ENCODE results near the gene PRELP. TPM values are rescaled to one million over a fixed set of nuclear protein-coding genes. Genes with fewer than 3 reads are reported as not detected.

The PRELP gene
- total and polyA plus RNA-seq, 9 of the 15 experiments (the other 6 are each of a cell fraction or from before 2014, with no cell fraction given) = 0.04 TPM; not detected in 8

GRCh38 chr1:203461717-203462116, 13.9 kb upstream of the PRELP start (continued):
- TF ChIP-seq NCOR1 (IDR thresholded peaks at IDR 0.05) (no peak), BCLAF1 (IDR thresholded peaks at IDR 0.05; ENCODE audit: borderline replicate concordance in 1 of 2, control insufficient read depth in 1 of 2, low read depth in 2 of 2, low read length in 1 of 2) (no peak)

GRCh38 chr1:203462143-203462542, 13.5 kb upstream of the PRELP start:
- FAIRE-seq = no peak
- H3K36me3 ChIP-seq (ENCODE audit: control insufficient read depth, insufficient read depth, low read length) = no peaks in the 10 kb centered on the region
- no peaks in the 10 kb centered on the region for H3K9me3 ChIP-seq (replicated peaks; ENCODE audit: control insufficient read depth, insufficient read depth, low read depth, low read length)
- no peaks in the 10 kb centered on the region for H3K4me1 ChIP-seq (replicated peaks in 1 of 2; ENCODE audit: control insufficient read depth in 2 of 2, insufficient read depth in 2 of 2, low read length in 2 of 2)
- POLR2A ChIA-PET = interaction anchor here (1.0 kb wide), 1 partner anchor 12 kb away, joined by 5 read pairs; no protein-coding TSS in a partner anchor
- no peak overlapping the region for H2AFZ ChIP-seq (ENCODE audit: low read depth, low read length)
- 0% methylated on average over 1 of the region's 1 CpG for WGBS (ENCODE audit: insufficient coverage, low coverage, missing lambda C conversion rate)
- no TSS peak for BruUV-seq (replicated peaks)
- H3K9ac ChIP-seq (ENCODE audit: insufficient read depth in 1 of 2, low read depth in 2 of 2, low read length in 2 of 2) = no peak overlapping the region
- H3K4me2 ChIP-seq (ENCODE audit: insufficient read depth, low read length) = no peak overlapping the region
- H3K79me2 ChIP-seq (ENCODE audit: control insufficient read depth, insufficient read depth, low read length) = no peaks in the 10 kb centered on the region
- H4K20me1 ChIP-seq (replicated peaks; ENCODE audit: control insufficient read depth, insufficient read depth, low read length) = peaks cover 9% of the 10 kb centered on the region; the same call in 1 of the 2 replicates
- no peak for ATAC-seq
- no peak overlapping the region for H3K27ac ChIP-seq (ENCODE audit: extremely low read depth, low read depth, low read length)
- no peaks in the 10 kb centered on the region for H3K9me1 ChIP-seq (ENCODE audit: control insufficient read depth, insufficient read depth, low read length)
- in situ Hi-C loops (cut with MboI) = no loop called here
- CTCF ChIA-PET (ENCODE audit: low intra/inter-chr PET ratio) = no interaction called here
- no peak for DNase-seq (ENCODE audit: extremely low read depth in 1 of 4, low spot score in 3 of 4)
- intact Hi-C loops (cut with micrococcal nuclease) = no loop called here
- H3K27me3 ChIP-seq (ENCODE audit: control insufficient read depth in 2 of 2, insufficient read depth in 2 of 2, low read length in 2 of 2) = peaks cover 42 to 45% of the 10 kb centered on the region in 2 experiments
- H3K4me3 ChIP-seq = no peak overlapping the region
- TF ChIP-seq NFE2 (IDR thresholded peaks at IDR 0.05; ENCODE audit: low read depth) = no peak
- no peak for TF ChIP-seq NCOA6 (IDR thresholded peaks at IDR 0.05)
- TF ChIP-seq ZKSCAN1 (IDR thresholded peaks at IDR 0.05; ENCODE audit: low read depth, low read length) = no peak
- no peak for TF ChIP-seq RERE (CRISPR knock-in tag; IDR thresholded peaks at IDR 0.05; ENCODE audit: borderline replicate concordance)
- no peak for TF ChIP-seq UBTF (IDR thresholded peaks at IDR 0.05; ENCODE audit: borderline replicate concordance in 1 of 2, low read depth in 2 of 2, low read length in 2 of 2)
- no peak for TF ChIP-seq WHSC1 (IDR thresholded peaks at IDR 0.05; ENCODE audit: low read length)
